IPS-18c (cell line): ENCODE data around the gene MYB.

ENCODE experiments used
- H3K4me3 ChIP-seq: 2 replicates; pipeline ENCODE4 v1.7.0; 2013; ENCODE audit warnings: low read depth, mild to moderate bottlenecking, low read length, moderate library complexity; ENCODE audit not compliant: insufficient read depth
- H3K9me3 ChIP-seq: one replicate; pipeline ENCODE4 v1.6.1; 2013; ENCODE audit warnings: mild to moderate bottlenecking, low read length, moderate library complexity; ENCODE audit not compliant: control insufficient read depth, insufficient read depth

MYB gene

DNA sequence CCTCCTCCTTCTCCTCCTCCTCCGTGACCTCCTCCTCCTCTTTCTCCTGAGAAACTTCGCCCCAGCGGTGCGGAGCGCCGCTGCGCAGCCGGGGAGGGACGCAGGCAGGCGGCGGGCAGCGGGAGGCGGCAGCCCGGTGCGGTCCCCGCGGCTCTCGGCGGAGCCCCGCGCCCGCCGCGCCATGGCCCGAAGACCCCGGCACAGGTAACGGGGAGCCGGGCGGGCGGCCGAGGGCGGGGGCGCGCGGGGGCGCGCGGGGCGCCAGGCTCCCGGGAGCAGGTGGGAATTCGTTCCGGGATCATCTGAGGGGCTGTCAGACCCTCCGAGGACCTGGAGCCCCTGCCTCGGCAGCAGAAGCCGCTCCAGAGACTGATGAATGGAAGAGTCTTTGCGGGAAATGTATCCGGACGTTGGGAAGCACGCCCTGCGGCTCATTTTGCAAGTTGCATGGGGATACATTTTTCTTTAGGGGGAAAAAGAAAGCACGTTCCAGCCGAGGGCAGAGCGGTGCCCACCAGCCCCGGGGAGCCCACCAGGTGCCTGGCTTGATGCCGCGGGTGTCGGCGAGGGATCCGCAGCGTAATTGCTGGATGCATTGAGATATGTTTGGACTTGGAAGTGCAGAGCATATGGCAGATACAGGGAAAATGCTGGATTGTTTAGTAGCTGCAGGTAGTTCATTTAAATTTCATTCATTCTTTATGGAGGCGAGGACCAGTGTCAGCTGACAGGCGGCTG is 394 bp downstream of the MYB start:
- peak overlapping the region; percentile 64 for H3K4me3 ChIP-seq
- H3K9me3 ChIP-seq, result peaks cover 2% of the 10 kb centered on the region

- peak overlapping the region; percentile 64 for H3K4me3 ChIP-seq
- H3K9me3 ChIP-seq, result peaks cover 2% of the 10 kb centered on the region
These were observed 1.2 kb downstream of the MYB start for GRCh38 chr6:135182071-135183001.

GRCh38 chr6:135183002-135183531 is 2.0 kb downstream of the MYB start:
- H3K9me3 ChIP-seq, result peaks cover 2% of the 10 kb centered on the region
- H3K4me3 ChIP-seq, result peak overlapping the region; percentile 64

- peak overlapping the region; percentile 64 for H3K4me3 ChIP-seq
- H3K9me3 ChIP-seq, result peaks cover 2% of the 10 kb centered on the region
These were observed 2.7 kb downstream of the MYB start for GRCh38 chr6:135183532-135184440.

DNA sequence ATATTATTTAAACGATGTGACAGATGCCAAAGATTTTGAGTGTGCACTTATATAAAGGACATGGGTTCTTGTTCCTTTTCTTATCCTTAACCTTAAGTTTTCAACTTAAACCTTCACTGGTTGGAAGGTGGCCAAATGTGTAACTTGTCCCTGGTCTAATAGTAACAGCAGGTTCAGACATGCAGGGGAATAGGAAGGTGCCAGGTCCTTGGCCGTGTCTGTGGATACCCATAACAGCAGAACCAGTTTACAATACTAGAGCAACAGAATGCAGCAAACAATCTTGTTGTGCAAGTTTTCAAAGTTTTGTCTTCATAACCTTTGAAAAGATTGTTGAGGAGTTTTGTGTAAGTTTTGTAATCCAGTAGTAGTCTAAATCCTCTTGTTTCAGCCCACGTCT is 4.4 kb downstream of the MYB start:
- peaks cover 2% of the 10 kb centered on the region for H3K9me3 ChIP-seq
- no peak overlapping the region for H3K4me3 ChIP-seq

DNA sequence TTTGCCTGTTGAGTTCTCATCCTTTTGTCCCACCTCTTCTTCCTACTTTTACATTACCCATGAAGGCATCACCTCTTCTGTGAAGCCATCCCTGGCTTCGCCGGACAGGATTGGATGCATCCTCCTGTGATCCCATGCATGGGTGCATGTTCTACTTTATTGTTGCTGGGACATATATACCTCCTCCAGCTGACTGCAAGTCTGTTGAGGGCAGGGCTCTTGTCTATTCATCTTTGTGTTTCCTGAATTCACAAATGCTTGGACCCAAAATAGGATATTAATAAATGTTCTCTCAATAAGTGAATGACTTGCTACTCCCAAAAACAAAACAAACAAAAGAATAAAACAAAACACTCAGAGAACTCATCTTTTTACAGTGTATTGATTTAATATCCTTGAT is 5.1 kb downstream of the MYB start:
- peaks cover 2% of the 10 kb centered on the region for H3K9me3 ChIP-seq
- H3K4me3 ChIP-seq, result no peak overlapping the region

DNA sequence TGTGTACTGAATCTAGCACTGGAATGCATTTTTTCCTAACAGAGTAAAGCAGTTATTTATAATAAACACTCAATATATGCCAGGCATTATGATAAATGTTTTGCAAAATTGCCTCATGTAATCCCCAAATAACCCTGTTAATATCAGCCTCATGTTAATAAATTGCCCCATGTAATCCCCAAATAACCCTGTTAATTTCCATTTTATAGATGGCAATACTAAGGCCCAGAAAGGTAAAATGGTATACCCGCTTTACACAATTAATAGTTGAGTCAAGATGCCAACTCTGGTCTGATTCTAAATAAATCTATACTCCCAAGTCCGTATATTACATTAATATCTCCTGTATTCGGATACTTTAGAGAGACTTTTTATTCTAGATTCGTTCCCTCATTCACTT is 6.3 kb downstream of the MYB start:
- H3K4me3 ChIP-seq, result no peak overlapping the region

GRCh38 chr6:135188718-135189117 is 7.6 kb downstream of the MYB start:
- Histone ChIP-seq H3K9me3 (no peaks in the 10 kb centered on the region), H3K4me3 (no peak overlapping the region)

More for the DNA sequence above, 6.3 kb downstream of the MYB start:
- peaks cover 2% of the 10 kb centered on the region for H3K9me3 ChIP-seq

DNA sequence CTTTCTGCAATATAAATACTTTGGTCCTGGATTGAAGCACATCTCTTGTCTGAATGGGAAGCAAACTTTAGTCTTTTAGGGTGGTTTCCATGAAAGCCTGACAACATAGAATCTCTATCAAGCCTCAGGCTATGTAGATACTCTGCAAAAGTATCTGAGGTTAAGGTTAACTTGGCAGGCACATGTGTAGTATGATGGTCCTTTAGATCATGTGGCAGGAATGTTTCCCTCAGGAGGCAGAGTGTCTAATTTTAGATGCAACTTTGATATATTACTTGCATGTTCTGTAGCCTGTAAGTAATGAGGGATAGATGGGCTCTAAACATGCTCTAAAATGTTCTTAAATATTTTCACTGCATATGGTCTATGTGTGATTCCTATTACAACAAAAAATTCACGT is 8.2 kb downstream of the MYB start:
- Histone ChIP-seq H3K4me3 (no peak overlapping the region), H3K9me3 (no peaks in the 10 kb centered on the region)

GRCh38 chr6:135191508-135192255 is 10.6 kb downstream of the MYB start:
- Histone ChIP-seq H3K4me3 (no peak overlapping the region), H3K9me3 (no peaks in the 10 kb centered on the region)

GRCh38 chr6:135192256-135193174 is 11.4 kb downstream of the MYB start:
- no peaks in the 10 kb centered on the region for H3K9me3 ChIP-seq
- H3K4me3 ChIP-seq, result no peak overlapping the region

DNA sequence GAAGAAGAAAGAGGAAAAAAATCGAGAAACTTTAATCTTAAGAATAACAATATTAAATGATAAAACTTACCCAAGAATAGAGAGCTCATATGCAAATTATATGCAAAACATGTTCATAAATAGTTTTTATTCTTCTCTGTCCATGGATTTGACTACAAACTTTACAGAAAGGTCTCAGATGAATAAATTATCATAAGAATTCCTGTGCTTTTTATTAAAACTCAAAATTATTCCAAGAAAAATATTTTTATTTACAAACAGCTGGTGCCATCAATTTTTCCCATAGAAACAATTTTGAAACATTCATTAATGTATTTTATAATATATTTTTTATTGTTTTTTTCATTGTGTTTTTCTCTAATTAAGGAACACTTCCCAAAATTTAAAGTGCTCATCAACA is 12.1 kb downstream of the MYB start:
- Histone ChIP-seq H3K9me3 (no peaks in the 10 kb centered on the region), H3K4me3 (no peak overlapping the region)

DNA sequence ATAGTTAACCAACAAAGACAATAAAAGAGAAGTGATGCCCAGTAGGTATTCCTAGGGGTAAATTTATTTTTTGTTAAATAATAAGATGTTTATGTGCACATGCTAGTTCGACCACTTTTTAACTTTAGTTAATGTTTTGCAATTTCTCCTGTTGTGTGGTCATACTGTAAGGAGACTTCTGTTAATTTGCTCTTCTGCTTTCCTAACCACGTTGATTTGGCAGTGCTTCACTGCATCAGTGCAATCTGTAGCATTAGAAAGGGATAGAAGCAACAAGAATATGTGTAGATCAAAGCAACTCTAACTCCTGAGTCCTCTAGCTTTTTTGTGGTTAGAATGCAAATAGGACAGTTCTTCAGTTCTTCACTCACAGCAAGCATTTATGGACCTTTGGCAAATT is 13.9 kb downstream of the MYB start:
- Histone ChIP-seq H3K9me3 (no peaks in the 10 kb centered on the region), H3K4me3 (no peak overlapping the region)

- Histone ChIP-seq H3K9me3 (no peaks in the 10 kb centered on the region), H3K4me3 (no peak overlapping the region)
These were observed 14.4 kb downstream of the MYB start for GRCh38 chr6:135195522-135195921.

DNA sequence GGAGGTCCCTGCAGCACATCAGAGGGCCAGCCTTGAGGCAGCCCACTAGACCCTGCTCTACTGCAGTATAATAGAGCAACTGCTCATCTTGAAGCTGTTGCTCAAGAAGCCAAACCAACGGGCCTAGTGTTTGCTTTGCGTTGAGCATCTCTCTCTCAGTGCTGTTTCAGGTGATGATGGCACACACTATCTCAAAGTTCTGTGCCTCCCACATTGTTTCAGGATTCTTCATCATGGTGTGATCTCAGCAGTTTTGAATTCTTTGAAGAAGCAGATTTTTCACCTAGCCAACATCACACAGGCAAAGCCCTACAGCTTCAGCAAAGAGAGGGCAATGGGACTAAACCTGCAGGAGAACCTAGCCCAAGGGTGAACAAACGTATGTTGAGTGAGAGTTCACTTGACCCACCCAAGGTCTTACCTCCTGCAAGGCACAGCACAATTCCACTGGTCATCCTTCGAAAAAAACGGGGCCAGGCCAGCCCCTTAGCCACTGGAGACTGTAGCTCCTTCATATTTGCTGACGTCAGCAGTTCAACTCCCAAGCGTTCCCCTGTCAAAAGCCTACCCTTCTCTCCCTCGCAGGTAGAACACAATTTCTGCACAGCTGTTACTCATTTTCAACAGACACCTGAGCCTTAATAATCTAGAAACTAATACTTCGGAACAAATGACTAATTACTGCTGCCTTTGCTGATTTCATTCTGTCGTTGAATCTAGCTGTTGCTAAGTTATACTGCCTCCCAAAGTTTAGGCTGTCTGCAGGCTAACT is 15.8 kb downstream of the MYB start:
- Histone ChIP-seq H3K4me3 (no peak overlapping the region), H3K9me3 (no peaks in the 10 kb centered on the region)
